ENCODE data around the gene UNC45A.
A peak's percentile ranks its signal among the peaks of the same experiment; 100 is the strongest.

DNA sequence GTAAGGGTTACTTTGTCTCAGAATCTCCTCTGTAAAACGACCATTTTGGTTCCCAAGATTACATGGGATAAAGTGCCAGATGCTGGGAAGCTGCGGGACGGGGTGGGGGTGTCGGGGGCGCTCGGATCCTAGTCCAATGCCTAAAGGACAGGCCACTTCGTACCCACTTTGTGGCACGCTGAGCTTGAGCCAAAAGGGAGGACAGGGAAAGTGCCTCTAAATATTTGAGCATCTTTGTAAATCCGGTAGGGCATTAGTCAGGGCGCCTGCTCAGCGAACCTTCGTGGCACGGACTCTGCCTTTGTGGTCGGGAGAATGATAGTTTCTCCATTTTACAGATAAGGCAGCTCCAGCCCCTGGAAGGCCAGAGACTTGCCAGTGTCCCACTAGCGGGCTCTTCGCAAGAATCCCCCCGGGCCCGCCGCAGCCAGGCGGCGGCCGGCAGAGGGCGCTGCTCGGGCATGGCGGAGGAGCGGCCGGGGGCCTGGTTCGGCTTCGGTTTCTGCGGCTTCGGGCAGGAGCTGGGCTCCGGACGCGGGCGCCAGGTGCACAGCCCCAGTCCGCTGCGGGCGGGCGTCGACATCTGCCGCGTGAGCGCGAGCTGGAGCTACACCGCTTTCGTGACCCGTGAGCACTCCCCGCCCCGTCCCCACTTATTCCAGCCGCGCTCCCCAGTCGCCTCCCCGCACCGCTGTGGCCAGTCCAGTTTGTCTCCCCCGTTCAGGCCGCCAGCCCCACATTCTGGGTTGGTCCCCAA lies 21.4 kb downstream of the UNC45A start:
- TF ChIP-seq CTCF (IDR thresholded peaks at IDR 0.05) (peak; percentile 71 to 99 (median 82)), POLR2A (IDR thresholded peaks at IDR 0.05) (no peak), POLR2AphosphoS5 (IDR thresholded peaks at IDR 0.05) (peak in 1 of 4 donors; percentile 21)
